Memory B cell (primary cell): ENCODE results near the gene DTD2.

Experiments used
- ATAC-seq: fragments of 150-1000 bp; cut with Tn5 transposase; 2 replicates; pipeline ENCODE4 v1.10.0; 2021; ENCODE audit warnings: low read depth, mild to moderate bottlenecking, moderate library complexity
- DNase-seq, 2 donors: peaks; one replicate each; pipeline ENCODE4 v3.0.0; 2022; ENCODE audit warnings: low spot score in 2 of 2
- H3K27ac Mint-ChIP-seq: one replicate; pipeline ENCODE4 v1.8.0; 2022; ENCODE audit warnings: mild to moderate bottlenecking, moderate library complexity, mixed read lengths
- H3K27me3 Mint-ChIP-seq: one replicate; pipeline ENCODE4 v1.8.0; 2022; ENCODE audit warnings: mixed read lengths
- H3K36me3 Mint-ChIP-seq: one replicate; pipeline ENCODE4 v1.8.0; 2022; ENCODE audit warnings: mild to moderate bottlenecking, mixed read lengths
- H3K4me1 Mint-ChIP-seq: one replicate; pipeline ENCODE4 v1.8.0; 2022; ENCODE audit warnings: mixed read lengths
- H3K4me3 Mint-ChIP-seq: one replicate; pipeline ENCODE4 v1.8.0; 2022; ENCODE audit warnings: mild to moderate bottlenecking, moderate library complexity, mixed read lengths
- H3K9me3 Mint-ChIP-seq: one replicate; pipeline ENCODE4 v1.8.0; 2022; ENCODE audit warnings: mixed read lengths

Gene DTD2

GRCh38 chr14:31429791-31430190, 27.5 kb downstream of the DTD2 start:
- Mint-ChIP-seq H3K36me3 (peaks cover 11% of the 10 kb centered on the region), H3K4me1 (no peaks in the 10 kb centered on the region), H3K9me3 (peaks cover 3% of the 10 kb centered on the region), H3K4me3 (no peak overlapping the region), H3K27ac (no peak overlapping the region), H3K27me3 (no peaks in the 10 kb centered on the region)
- no peak for DNase-seq
- no peak for ATAC-seq

GRCh38 chr14:31428011-31428410, 29.3 kb downstream of the DTD2 start:
- Mint-ChIP-seq H3K27me3 (no peaks in the 10 kb centered on the region), H3K9me3 (peaks cover 3% of the 10 kb centered on the region), H3K4me3 (no peak overlapping the region), H3K4me1 (no peaks in the 10 kb centered on the region), H3K27ac (no peak overlapping the region), H3K36me3 (peaks cover 11% of the 10 kb centered on the region)
- ATAC-seq (no peak), DNase-seq (no peak)

GRCh38 chr14:31426663-31427062, 30.6 kb downstream of the DTD2 start:
- Mint-ChIP-seq H3K4me3 (no peak overlapping the region), H3K4me1 (no peaks in the 10 kb centered on the region), H3K9me3 (no peaks in the 10 kb centered on the region), H3K36me3 (peaks cover 3% of the 10 kb centered on the region), H3K27me3 (no peaks in the 10 kb centered on the region), H3K27ac (no peak overlapping the region)
- ATAC-seq: no peak
- DNase-seq: no peak

GRCh38 chr14:31425905-31426304, 31.4 kb downstream of the DTD2 start:
- H3K27ac Mint-ChIP-seq: no peak overlapping the region
- H3K36me3 Mint-ChIP-seq: peaks cover 3% of the 10 kb centered on the region
- peaks cover 5% of the 10 kb centered on the region for H3K4me1 Mint-ChIP-seq
- ATAC-seq (no peak), DNase-seq (no peak)
- H3K27me3 Mint-ChIP-seq: no peaks in the 10 kb centered on the region
- no peak overlapping the region for H3K4me3 Mint-ChIP-seq
- H3K9me3 Mint-ChIP-seq: no peaks in the 10 kb centered on the region

GRCh38 chr14:31421200-31421599, 36.1 kb downstream of the DTD2 start:
- Mint-ChIP-seq H3K4me1 (peaks cover 16% of the 10 kb centered on the region), H3K27me3 (no peaks in the 10 kb centered on the region), H3K27ac (peak overlapping the region; percentile 95), H3K9me3 (no peaks in the 10 kb centered on the region), H3K4me3 (peak overlapping the region; percentile 99), H3K36me3 (peaks cover 2% of the 10 kb centered on the region)
- DNase-seq (no peak), ATAC-seq (no peak)

GRCh38 chr14:31420319-31421111, 36.8 kb downstream of the DTD2 start, which contains the start of gene HEATR5A:
Gene HEATR5A (minus strand): TSS chr14:31420550. CDS start chr14:31402975, 17,575 bp downstream.
- peak within 1 kb of the TSS; percentile 95 for H3K27ac Mint-ChIP-seq
- peak within 1 kb of the TSS; percentile 99 for H3K4me3 Mint-ChIP-seq

GRCh38 chr14:31419967-31420318, 37.4 kb downstream of the DTD2 start:
- ATAC-seq (no peak), DNase-seq (peak in 1 of 2 donors; percentile 2)
- Mint-ChIP-seq H3K4me1 (peaks cover 18% of the 10 kb centered on the region), H3K4me3 (peak overlapping the region; percentile 99), H3K27me3 (no peaks in the 10 kb centered on the region), H3K27ac (peak overlapping the region; percentile 95), H3K36me3 (peaks cover 2% of the 10 kb centered on the region), H3K9me3 (no peaks in the 10 kb centered on the region)

More at GRCh38 chr14:31420319-31421111, 36.8 kb downstream of the DTD2 start, which contains the start of gene HEATR5A:
- Mint-ChIP-seq H3K36me3 (peaks cover 2% of the 10 kb centered on the region), H3K4me1 (peaks cover 16% of the 10 kb centered on the region), H3K9me3 (no peaks in the 10 kb centered on the region), H3K27me3 (no peaks in the 10 kb centered on the region)
- peak; percentile 94 to 96 for DNase-seq
- ATAC-seq: peak; percentile 96

GRCh38 chr14:31419179-31419966, 37.9 kb downstream of the DTD2 start:
- Mint-ChIP-seq H3K4me1 (peaks cover 20% of the 10 kb centered on the region), H3K4me3 (peak overlapping the region; percentile 99), H3K36me3 (peaks cover 2% of the 10 kb centered on the region), H3K27me3 (no peaks in the 10 kb centered on the region), H3K9me3 (no peaks in the 10 kb centered on the region), H3K27ac (no peak overlapping the region)
- ATAC-seq (no peak), DNase-seq (no peak)

GRCh38 chr14:31418440-31418839, 38.9 kb downstream of the DTD2 start:
- Mint-ChIP-seq H3K9me3 (no peaks in the 10 kb centered on the region), H3K36me3 (peaks cover 2% of the 10 kb centered on the region), H3K4me3 (no peak overlapping the region), H3K27me3 (no peaks in the 10 kb centered on the region), H3K4me1 (peaks cover 24% of the 10 kb centered on the region), H3K27ac (no peak overlapping the region)
- ATAC-seq (no peak), DNase-seq (no peak)

- H3K9me3 Mint-ChIP-seq: no peaks in the 10 kb centered on the region
- H3K4me1 Mint-ChIP-seq: peaks cover 24% of the 10 kb centered on the region
- DNase-seq (no peak), ATAC-seq (no peak)
- no peaks in the 10 kb centered on the region for H3K27me3 Mint-ChIP-seq
- H3K36me3 Mint-ChIP-seq: no peaks in the 10 kb centered on the region
- H3K4me3 Mint-ChIP-seq: no peak overlapping the region
- peak overlapping the region; percentile 37 for H3K27ac Mint-ChIP-seq
Measured at GRCh38 chr14:31414190-31414833, 43.0 kb downstream of the DTD2 start.

GRCh38 chr14:31411218-31411727, 46.0 kb downstream of the DTD2 start:
- DNase-seq: no peak
- no peak overlapping the region for H3K4me3 Mint-ChIP-seq
- no peak for ATAC-seq
- no peaks in the 10 kb centered on the region for H3K36me3 Mint-ChIP-seq
- no peaks in the 10 kb centered on the region for H3K9me3 Mint-ChIP-seq
- no peak overlapping the region for H3K27ac Mint-ChIP-seq
- H3K4me1 Mint-ChIP-seq: peaks cover 18% of the 10 kb centered on the region
- no peaks in the 10 kb centered on the region for H3K27me3 Mint-ChIP-seq

- Mint-ChIP-seq H3K27ac (peak overlapping the region; percentile 85), H3K4me1 (peaks cover 17% of the 10 kb centered on the region), H3K9me3 (no peaks in the 10 kb centered on the region), H3K27me3 (no peaks in the 10 kb centered on the region), H3K4me3 (peak overlapping the region; percentile 76), H3K36me3 (no peaks in the 10 kb centered on the region)
- DNase-seq (no peak), ATAC-seq (peak; percentile 87)
Measured at GRCh38 chr14:31410048-31410650, 47.2 kb downstream of the DTD2 start.

GRCh38 chr14:31408421-31408820, 48.9 kb downstream of the DTD2 start:
- no peak for DNase-seq
- no peaks in the 10 kb centered on the region for H3K27me3 Mint-ChIP-seq
- no peak for ATAC-seq
- no peak overlapping the region for H3K27ac Mint-ChIP-seq
- no peak overlapping the region for H3K4me3 Mint-ChIP-seq
- no peaks in the 10 kb centered on the region for H3K9me3 Mint-ChIP-seq
- H3K4me1 Mint-ChIP-seq: peaks cover 10% of the 10 kb centered on the region
- H3K36me3 Mint-ChIP-seq: no peaks in the 10 kb centered on the region
